Renal cortex interstitium (tissue), 11 donors: ENCODE measurements around the gene ABCB11. TPM values are rescaled to one million over a fixed set of nuclear protein-coding genes. Genes with fewer than 3 reads are reported as not detected.
"Not testable (repeated sequence)": the region's sequence is repeated elsewhere in the genome, so short reads cannot be mapped to it uniquely, and the experiment has no call there.

Experiments used
- DNase-seq, 11 donors: peaks; one replicate each; pipeline ENCODE4 v3.0.0-alpha.2; 2013; ENCODE audit warnings: low read depth in 9 of 11, low spot score in 4 of 11; ENCODE audit errors: extremely low read depth in 1 of 11
- polyA plus RNA-seq, 3 donors: library from polyadenylated mRNA; unstranded; fragments of 120-200 nt; gene quantifications; one replicate each; pipeline ENCODE4 v1.2.1, GENCODE V29; 2013; ENCODE audit not compliant: insufficient read length in 3 of 3

The ABCB11 gene
- polyA plus RNA-seq, 3 donors, result 0.05 to 0.15 TPM; not detected in 1

DNA sequence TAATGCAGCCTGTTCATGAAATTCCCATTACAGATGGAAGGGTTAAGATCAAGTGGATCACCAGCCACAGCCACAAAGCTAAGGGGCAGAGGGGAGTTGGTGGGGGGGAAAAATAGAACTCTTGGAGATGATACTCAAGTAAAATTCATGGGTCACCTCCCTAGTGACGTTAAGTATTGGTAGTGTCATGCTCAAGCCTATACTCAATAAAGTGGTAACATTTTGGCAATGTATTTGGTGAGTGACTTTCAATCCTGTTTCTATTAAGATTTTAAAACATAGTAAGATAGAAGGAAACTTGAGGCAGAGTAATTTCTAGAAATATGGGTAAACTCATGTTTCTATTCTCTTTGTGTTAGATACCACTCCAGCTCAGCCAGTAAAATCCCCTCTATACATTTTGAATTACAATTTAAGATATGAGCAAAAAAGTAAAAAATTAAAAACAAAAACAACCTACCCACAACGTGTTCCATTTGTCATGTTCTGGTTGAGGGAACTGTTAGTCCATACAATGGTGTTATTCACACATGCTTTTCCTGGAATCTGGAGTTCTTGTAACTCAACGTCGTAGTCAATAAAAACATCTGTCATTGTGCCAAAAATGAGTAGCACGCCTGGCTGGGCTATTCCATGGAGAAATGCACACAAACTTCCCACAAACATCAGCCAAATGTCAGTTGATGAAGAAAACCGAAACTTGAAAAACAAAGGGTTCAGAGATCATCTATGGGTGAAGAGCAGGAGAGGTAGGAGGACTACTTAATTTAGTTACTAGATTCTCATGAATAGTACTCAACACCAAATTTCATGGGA, 18.1 kb downstream of the ABCB11 start:
- no peak for DNase-seq

DNA sequence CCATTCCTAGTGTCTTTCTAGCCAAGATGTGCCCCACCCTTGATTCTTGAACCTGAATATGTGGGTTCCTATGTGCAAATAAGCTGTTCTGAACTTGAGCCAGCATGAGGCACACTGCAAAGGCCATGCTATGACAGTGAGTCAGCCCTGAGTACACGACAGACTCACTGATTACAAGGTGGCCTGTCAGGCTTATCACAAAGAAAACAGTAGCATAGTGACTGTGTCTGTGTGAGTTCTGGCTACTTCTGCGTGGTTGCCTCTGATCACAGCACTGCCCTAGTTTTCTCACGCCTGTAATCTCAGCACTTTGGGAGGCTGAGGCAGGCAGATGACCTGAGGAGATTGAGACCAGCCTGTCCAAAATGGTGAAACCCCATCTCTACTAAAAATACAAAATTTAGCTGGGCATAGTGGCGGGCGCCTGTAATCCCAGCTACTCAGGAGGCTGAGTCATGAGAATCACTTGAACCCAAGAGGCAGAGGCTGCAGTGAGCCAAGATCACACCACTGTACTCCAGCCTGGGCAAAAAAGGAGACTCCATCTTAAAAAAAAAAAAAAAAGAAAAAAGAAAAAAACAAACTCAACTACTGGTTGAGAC, 18.8 kb downstream of the ABCB11 start:
- not testable (repeated sequence) for DNase-seq

DNA sequence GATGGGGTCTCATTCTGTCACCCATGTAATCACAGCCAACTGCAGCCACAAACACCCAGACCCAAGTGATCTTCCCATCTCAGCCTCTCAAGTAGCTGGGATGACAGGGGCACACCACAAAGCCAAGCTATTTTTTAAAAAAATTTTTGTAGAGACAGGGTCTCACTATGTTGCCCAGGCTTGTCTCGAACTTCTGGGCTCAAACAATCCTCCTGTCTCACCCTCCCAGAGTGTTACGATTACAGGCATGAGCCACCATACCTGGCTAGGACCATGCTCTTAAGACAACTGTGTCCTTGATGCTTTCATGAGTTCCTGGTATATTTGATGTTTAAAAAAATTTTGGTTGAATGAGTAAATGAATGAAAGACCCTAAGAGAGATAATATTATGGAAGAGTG, 19.4 kb downstream of the ABCB11 start:
- DNase-seq, result no peak

DNA sequence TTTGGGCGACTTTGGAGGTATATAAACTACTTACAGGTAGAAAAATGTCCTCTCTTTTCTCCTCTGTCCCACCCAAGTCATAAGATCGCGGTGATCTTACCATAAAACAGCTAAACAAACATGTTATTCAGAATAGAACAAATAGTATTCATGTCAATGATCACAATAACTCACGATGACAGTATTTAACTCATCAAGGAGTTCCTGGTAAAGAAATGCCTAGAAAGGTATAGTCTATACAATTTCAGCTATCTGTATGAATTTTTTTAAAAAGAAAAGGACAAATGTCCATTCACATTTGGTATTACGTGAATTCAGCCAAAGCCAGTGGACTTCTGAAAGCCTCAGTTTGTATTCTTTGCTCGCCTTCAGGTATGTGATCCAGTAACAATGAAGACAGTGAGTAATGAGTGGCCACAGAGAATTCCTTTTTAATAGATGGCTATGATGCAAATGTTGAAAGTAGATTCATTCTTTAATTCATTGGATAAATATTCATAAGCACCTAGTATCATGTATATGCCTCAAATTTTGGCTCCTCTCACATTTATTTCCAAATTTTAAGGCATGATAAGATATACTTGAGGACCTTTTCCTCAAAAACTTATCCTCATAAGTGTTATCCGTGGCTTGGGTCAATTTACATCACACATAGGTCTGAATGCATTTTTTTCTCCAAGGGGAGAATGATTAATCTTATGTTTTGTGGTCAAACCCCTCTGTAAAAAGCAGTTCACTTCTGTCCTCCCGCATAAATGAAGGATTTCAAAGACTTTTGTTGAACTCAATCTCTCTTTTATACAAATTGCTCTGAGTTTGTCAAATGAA, 20.3 kb downstream of the ABCB11 start:
- DNase-seq, result no peak

DNA sequence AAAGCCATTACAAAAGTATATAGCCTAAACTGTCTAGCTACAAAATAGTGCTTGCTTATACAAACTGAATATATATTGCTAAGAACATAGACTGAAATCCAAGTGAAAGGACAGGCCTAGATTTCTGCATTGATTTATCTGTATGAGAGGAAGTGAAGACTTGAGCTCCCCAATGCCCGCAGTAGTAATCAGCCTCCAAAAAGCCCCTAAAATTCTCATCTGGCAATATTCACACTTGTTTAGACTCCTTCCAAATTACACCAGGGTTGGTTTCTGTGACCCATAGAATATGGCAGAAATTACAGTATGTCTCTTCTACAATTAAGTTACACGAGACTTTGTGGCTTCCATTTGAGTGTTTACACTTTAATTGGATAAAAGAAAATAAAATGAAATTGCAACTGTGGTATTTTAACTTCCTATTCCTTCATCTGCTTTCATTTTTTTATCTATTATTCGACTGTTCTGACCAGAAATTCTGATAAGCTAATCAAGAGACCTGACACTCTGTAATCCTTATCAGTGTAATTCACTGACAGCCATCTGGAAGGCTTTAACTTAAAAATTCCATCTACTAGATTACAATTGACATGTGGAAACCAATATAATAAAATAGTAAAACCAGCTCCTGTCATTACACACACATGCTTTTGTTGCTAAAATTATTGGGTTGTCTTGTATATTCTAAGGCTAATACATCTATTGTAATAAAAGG, 21.1 kb downstream of the ABCB11 start:
- DNase-seq, result no peak

DNA sequence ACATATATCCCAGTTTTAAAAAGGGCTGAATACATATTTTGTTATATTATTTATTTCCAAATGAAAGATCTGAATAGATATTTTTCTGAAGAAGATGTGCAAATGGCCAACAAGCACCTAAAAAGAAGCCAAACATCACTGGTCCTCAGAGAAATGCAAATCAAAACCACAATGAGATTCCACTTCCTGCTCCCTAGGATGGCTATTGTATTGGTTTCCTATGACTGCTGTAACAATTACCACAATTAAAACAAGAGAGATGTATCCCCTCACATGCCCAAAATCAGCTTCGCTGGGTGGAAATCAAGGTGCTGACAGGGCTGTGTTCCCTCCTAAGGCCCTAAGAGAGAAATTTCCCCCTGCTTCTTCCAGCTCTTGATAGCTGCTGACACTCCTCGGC, 23.2 kb downstream of the ABCB11 start:
- DNase-seq, result no peak

DNA sequence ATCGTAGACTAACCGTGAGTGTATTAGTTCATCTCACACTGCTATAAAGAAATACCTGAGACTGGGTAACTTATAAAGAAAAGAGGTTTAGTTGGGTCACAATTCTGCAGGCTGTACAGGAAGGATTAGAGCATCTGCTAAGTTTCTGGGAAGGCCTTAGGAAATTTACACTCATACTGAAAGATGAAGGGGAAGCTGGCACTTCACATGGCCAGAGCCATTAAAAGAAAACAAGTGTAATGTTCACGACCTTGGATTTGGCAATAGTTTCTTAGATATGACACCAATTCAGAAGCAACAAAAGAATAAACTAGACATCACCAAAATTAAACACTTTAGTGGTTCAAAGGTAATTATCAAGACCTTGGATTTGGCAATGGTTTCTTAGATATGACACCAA, 23.8 kb downstream of the ABCB11 start:
- no peak for DNase-seq

DNA sequence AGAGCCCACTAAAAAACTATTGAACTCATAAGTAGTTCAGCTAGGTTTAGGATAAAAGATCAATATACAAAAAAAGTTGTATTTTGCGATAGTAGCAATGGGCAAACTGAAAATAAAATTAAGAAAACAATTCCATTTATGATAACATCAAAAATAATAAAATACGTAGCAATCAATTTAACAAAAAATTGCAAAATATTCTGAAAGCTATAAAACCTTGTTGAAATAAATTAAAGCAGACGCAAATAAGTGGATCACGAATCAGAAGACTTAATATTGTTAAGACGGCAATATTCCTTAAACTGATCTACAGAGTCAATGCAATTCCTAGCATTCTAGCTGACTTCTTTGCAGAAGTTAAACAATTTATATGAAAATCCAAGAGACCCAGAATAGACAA, 24.5 kb downstream of the ABCB11 start:
- DNase-seq, result no peak

DNA sequence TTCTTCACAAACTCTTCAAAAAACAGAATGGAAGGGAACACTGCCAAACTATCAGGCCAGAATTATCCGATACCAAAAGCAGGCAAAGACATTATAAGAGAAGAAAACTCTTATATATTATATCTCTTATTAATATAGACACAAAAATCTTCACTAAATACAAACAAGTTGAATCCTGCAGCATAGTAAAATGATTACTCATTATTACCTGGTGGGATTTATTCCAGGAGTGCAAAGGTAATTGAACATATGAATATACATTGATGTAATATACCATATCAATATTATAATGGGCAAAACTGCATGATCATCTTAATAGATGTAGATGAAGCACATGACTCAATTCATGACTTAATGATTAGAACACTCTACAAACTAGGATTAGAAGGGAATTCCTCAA, 25.1 kb downstream of the ABCB11 start:
- DNase-seq, result no peak

DNA sequence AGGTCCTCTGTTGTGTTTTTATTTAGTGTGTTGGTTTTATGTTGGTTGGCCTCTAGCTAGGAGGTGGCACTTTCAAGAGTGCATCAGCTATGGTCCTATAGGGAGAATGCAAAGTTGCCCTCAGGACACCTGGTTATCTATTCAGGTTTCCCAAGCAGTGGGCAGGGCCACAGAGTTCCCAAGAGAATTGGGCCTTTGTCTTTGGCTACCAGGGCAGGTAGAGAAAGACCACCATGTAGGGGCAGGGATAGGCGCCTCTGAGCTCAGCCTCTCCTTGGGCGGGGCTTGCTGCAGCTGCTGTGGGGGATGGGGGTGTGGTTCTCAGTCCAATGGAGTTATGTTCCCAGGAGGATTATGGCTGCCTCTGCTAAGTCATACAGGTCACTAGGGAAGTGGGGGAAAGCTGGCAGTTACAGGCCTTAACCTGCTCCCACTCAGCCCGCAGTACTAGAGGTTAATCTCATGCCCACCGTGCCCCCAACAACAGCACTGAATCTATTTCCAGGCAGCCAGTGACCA, 26.0 kb downstream of the ABCB11 start:
- no peak for DNase-seq

DNA sequence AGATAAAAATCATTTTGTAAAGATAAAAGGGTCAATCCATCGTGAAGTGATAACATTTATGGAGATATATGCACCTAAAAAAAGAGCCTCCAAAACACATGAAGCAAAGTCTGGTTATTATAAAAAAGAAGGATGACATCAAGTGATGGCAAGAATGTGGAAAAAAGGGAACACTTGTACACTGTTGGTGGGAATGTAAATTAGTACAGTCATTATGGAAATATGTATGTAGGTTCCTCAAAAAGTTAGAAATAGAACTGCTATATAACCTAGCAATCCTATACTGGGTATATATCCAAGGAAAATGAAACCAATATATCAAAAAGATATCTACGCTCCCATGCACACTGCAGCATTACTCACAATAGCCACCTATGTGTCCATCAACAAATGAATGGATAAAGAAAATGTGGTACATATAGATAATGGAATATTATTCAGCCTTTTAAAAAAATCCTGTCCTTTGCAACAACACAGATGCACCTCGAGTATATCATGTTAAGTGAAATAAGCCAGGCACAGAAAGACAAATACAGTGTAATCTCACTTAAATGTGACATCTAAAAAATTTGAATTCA, 28.9 kb downstream of the ABCB11 start:
- no peak for DNase-seq

DNA sequence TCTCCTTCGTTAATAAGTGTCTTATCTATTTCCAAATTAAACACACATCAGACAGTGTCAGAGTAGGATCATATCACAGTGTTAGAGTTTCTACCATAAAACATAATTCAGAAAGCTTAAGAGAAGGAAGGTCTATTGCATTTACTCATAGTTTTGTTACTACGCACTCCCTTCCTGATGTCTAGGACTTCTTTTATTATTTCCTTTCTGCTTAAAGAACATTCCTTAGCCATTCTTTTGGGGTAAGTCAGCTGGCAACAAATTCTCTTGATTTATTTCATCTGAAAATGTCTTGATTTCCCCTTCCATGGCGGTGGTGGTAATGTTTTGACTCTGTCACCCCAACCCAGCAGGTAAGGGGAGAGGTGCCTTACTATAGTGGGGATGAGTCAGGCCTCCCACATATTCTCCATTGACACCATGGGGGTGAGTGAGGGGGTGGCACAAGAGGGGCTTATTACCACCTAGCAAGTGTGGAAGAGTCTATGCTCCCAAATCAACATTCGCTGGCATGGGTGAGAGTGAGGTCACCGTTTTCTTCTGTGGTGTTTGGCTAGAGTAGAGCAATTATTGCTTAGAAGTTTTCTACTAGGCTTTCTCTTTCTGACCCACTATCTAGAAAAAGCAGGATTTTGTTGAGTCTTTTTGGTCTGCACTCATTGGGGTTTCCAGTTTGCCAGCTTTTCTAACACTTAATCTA, 29.9 kb downstream of the ABCB11 start:
- DNase-seq, result no peak

DNA sequence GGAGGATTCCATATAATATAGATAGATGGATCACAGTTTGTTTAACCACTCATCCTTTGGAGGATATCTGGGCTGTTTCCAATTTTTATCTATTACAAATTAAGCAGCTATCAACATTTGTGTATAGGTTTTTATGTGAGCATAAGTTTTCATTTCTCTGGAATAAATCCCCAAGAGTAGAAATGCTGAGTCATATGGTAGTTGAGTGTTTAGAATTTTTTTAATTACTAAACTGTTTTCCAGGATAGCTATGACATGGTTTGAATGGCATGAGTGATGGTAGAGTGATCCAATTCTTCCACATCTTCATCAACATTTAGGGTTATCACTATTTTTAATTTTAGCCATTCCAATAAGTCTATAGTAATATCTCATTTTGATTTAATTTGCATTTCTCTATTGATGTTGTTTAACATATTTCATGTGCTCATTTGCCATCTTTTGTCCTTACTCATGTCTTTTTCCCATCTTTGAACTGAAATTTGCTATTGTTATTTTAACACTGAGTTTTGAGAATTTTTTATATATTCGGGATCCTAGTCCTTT, 31.4 kb downstream of the ABCB11 start:
- DNase-seq, result no peak

DNA sequence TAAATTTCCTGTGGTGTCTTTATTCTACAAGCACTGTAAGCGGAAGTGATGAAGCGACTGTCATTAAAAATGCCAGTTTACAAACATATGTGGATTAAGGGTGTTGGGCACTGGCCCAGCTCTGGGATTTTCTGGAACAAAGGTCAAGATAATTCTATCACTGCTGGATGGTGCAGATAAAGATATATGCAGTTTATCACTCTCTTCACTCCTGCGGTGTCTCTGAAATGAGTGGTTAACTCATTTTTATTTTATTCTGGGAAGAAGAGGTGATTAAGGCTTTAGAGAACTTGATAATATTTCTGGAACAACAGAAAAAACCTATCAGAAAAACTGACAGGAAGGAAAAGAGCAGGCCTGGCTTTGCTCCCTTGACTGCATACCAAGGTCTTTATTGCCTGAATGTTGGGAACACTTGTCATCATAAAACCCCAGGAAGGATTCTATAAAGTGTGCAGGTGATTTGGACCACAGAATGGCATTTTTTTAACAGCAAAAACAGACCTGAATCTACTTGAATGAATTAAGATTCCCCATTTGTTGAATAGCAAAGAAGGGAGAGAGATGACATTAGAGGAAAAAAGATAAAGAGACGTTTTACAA, 32.4 kb downstream of the ABCB11 start:
- DNase-seq, result no peak

DNA sequence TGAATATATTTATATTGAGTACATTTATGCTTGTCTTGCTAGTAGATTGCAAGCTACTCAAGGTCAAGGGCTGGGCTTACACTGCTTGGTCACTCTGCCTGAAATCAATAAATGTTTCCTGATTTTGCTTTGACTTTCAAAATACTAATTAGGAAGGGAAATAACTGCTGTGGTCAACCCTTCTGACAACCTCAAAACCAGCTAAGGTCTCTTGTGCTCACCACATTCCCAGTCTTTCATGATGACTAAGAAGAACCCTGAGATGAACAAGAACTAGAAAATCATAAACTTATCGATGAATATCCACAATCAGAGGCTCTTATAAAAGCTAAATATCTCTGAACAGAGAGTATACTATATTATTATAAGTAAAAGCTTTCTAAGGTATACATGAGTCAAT, 33.3 kb downstream of the ABCB11 start:
- DNase-seq, result no peak

DNA sequence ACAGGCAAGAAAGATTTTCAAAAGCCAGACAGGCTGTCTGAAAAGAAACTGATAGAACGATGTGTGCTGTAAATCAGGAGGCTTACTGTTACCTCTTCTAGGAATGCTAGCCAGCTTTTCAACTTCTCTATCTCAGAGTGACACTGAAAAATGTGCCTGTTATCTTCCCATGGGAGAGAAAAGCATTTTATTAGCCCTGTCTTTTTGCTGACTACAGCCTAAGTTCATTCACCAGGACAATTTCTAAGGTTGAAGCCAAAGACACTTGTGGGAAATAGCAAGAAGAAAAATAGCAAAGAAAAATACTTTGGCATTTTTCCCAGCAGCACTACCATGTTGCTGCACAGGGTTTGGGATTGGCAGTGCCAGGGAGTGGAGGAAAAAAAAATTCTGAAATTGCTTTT, 34.0 kb downstream of the ABCB11 start:
- no peak for DNase-seq

DNA sequence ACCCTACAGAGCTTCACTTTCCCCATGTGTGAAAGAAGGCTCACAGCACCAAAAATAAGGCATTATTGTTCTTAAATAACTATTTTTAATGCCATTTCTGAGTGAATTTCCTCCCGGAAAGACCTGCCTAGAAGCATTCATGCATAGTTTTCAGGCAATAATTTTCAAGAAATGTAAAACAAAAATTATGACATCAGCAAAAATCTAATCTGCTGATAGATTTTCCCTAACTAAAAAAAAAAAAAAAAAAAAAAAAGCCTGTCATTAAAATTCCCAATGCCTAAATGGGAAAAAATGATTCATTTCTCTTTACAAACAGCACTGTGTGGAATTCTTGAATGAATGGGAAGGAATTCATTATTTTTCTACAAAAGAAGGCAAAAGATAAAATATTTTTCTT, 35.4 kb downstream of the ABCB11 start:
- no peak for DNase-seq

DNA sequence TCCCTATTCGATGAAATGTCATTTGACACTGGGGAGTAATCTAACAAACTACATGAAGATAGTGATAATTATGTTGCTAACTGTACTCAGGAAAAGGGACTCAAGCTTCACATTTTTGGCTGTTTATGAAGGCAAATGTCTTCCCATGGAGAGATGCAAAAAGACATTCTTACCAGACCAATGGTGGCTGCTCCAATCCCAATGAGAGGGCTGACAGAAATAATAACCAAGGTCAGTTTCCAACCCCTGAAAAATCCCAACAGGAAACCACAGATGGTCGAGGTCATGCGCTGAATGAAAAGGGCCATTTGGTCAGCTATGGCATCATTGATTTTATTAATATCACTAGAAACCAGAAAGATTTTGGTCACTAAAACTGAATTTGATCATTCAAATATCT, 37.6 kb downstream of the ABCB11 start:
- DNase-seq, result no peak
